Astrocyte of the cerebellum (primary cell): ENCODE results near the gene THBS1.

Source experiments
- DNase-seq: peaks from one replicate; pipeline ENCODE4 v3.0.0-alpha.2; 2011; ENCODE audit warnings: low read depth
- H3K4me3 ChIP-seq: 2 replicates; pipeline ENCODE4 v1.5.1; 2011; ENCODE audit warnings: mild to moderate bottlenecking, low read depth, low read length, moderate library complexity
- in situ Hi-C: cut with HindIII; loops from 2 replicates; pipeline ENCODE4 v1.10.0; 2017; ENCODE audit warnings: low sequenced_read_pairs
- TF ChIP-seq, protein P1 (sequence below): IDR thresholded peaks from 2 replicates; pipeline ENCODE4 v1.5.1; 2012; ENCODE audit warnings: low read length, low read depth, moderate library complexity, mild to moderate bottlenecking; ENCODE audit errors: missing control alignments

THBS1 gene

DNA sequence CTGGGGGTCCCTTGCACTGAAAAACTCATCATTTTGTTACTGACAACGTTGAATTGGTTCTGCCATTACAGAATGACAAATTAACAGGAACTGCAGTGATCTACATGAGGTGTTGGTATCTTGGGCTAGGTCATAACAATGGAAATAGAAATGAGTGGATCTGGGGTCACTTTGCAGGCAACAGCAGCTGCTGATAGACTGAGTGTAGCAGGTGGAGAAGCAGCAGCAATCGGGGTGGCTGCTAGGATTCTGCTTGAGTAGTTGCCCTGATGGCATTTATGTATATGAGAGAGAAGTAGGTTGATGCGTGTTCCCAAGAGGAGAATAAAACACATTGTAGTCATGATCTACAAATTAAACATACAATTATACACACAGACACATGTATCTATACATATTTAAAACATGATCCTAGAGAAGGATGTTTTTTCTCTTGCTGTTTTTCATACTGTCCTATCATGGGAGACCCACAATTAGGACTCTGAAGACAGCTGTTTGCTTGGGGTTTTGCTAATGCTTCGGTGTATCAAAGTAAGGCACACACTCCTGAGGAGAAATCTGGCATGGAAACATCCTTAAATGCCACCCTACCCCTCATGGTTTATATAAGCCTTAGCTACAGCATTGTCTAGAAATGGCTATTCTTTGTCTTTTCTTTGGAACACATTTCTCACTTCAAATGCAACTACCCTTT lies 15.8 kb upstream of the THBS1 start:
- no peak overlapping the region for H3K4me3 ChIP-seq
- TF ChIP-seq, protein P1, sequence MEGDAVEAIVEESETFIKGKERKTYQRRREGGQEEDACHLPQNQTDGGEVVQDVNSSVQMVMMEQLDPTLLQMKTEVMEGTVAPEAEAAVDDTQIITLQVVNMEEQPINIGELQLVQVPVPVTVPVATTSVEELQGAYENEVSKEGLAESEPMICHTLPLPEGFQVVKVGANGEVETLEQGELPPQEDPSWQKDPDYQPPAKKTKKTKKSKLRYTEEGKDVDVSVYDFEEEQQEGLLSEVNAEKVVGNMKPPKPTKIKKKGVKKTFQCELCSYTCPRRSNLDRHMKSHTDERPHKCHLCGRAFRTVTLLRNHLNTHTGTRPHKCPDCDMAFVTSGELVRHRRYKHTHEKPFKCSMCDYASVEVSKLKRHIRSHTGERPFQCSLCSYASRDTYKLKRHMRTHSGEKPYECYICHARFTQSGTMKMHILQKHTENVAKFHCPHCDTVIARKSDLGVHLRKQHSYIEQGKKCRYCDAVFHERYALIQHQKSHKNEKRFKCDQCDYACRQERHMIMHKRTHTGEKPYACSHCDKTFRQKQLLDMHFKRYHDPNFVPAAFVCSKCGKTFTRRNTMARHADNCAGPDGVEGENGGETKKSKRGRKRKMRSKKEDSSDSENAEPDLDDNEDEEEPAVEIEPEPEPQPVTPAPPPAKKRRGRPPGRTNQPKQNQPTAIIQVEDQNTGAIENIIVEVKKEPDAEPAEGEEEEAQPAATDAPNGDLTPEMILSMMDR, result no peak
- DNase-seq, result no peak
- in situ Hi-C loops, result no loop called here

DNA sequence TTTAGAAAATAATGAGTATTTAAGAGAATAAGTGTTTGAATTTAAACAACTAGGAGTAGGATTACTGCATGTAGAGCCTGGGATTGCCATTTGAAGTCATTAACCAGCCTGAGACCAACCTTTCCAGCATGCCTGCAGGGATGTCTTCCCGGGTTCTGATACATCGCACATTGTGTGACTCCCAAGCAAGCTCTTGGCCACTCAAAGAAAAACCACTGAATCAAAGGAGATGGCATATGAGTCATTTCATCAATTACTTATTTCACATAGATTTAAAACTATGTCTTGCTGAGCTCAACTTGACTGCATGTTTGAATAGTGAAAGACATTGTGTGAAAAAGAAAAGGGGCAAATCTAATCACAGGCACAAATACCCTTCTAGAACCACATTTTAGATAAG lies 15.0 kb upstream of the THBS1 start:
- no peak for DNase-seq
- in situ Hi-C loops, result no loop called here
- TF ChIP-seq, protein P1, result no peak
- no peak overlapping the region for H3K4me3 ChIP-seq

DNA sequence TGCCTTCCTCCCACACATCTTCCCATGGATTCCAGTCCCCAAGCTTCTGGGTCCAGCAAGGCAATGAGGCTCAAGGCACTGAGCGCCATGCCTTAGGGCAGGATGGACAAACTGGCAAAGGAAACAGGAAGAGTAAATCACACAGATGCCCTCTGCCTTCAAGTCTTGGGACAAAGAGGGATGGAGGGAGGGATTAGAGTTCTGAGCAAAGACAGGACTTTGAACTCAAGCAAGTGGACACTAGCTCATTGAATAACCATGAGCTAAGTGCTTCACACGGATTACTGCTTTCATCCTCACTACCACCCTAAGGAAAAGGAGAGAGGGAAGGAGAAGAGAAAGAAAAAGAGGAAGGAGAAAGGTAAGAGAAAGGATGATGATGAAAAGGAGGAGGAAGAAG lies 7.6 kb upstream of the THBS1 start:
- TF ChIP-seq, protein P1, result no peak
- in situ Hi-C loops, result loop anchor here (5.0 kb wide), 1 partner anchor 861 kb away; no protein-coding TSS in a partner anchor
- H3K4me3 ChIP-seq, result no peak overlapping the region
- DNase-seq, result no peak

DNA sequence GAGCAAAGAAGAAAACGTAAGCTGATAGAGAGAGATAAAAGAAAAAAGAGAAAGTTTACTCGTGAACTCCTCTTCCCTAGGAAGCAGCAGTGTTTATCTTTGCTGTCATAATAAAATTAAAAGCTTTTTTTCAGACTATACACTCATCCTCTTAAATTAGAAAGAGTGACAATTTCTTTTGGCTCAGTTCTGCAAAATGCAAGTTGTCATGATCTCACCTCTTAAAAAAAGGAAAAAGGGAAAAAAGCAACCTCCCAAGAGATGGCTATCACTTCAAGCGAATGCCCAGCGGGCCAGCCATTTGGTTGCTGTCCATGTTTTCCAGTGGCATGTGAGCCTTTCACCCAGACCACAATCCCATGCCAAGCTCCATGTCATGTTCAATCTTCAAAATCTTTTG lies 7.0 kb upstream of the THBS1 start:
- no peak for DNase-seq
- TF ChIP-seq, protein P1, result no peak
- in situ Hi-C loops, result loop anchor here (5.0 kb wide), 1 partner anchor 862 kb away; no protein-coding TSS in a partner anchor
- H3K4me3 ChIP-seq, result no peak overlapping the region

GRCh38 chr15:39574427-39574826 lies 6.5 kb upstream of the THBS1 start:
- DNase-seq, result no peak
- TF ChIP-seq, protein P1, result no peak
- no peak overlapping the region for H3K4me3 ChIP-seq
- in situ Hi-C loops, result loop anchor here (5.0 kb wide), 1 partner anchor 862 kb away; no protein-coding TSS in a partner anchor

- TF ChIP-seq, protein P1, result no peak
- DNase-seq, result no peak
- in situ Hi-C loops, result loop anchor here (5.0 kb wide), 1 partner anchor 758 kb away; no protein-coding TSS in a partner anchor
- H3K4me3 ChIP-seq, result no peak overlapping the region
Measured at GRCh38 chr15:39575180-39575579, 5.7 kb upstream of the THBS1 start.
